Thyroid gland (tissue), 4 donors: ENCODE measurements around the gene MAGI2. TPM values are rescaled to one million over a fixed set of nuclear protein-coding genes. Genes with fewer than 3 reads are reported as not detected.

ENCODE experiments used
- DNase-seq, 2 donors: peaks; one replicate each; pipeline ENCODE4 v3.0.0-alpha.2; 2019
- H3K27ac ChIP-seq, 3 donors: fragments of 200-600 bp; sonication (generic); 1 replicate in 2 of 3; 2 replicates in 1 of 3; pipeline ENCODE4 v1.5.1; 2016 to 2019; ENCODE audit warnings: mild to moderate bottlenecking in 1 of 3, moderate library complexity in 1 of 3
- H3K27me3 ChIP-seq: fragments of 200-600 bp; sonication (generic); one replicate; pipeline ENCODE4 v1.5.1; 2019
- H3K36me3 ChIP-seq, 2 donors: fragments of 200-600 bp; sonication (generic); one replicate each; pipeline ENCODE4 v1.5.1; 2016 to 2019
- H3K4me1 ChIP-seq, 2 donors: fragments of 200-600 bp; sonication (generic); one replicate each; pipeline ENCODE4 v1.5.1; 2017 to 2019
- H3K4me3 ChIP-seq, 3 donors: fragments of 200-600 bp; sonication (generic); replicated peaks in 1 of 3; 1 replicate in 2 of 3; 2 replicates in 1 of 3; pipeline ENCODE4 v1.5.1; 2016; ENCODE audit warnings: mild to moderate bottlenecking in 1 of 3
- H3K9me3 ChIP-seq: fragments of 200-600 bp; sonication (generic); one replicate; pipeline ENCODE4 v1.5.1; 2017
- CTCF ChIP-seq, 6 experiments: fragments of 200-600 bp in 3 of 6; fragments of 450-650 bp in 3 of 6; sonication (generic) in 3 of 6; IDR thresholded peaks; one replicate each; pipeline ENCODE4 v1.5.1; 2016 to 2019; ENCODE audit warnings: antibody characterized with exemption in 6 of 6, mild to moderate bottlenecking in 2 of 6, inconsistent platforms in 1 of 6, moderate library complexity in 1 of 6
- POLR2A ChIP-seq, 2 donors: fragments of 450-650 bp; IDR thresholded peaks; one replicate each; pipeline ENCODE4 v1.6.1; 2017; ENCODE audit warnings: antibody characterized with exemption in 2 of 2, mild to moderate bottlenecking in 2 of 2, moderate library complexity in 1 of 2
- WGBS, 2 donors: methylation state at CpG; one replicate each; pipeline ENCODE4 v1.1.5; 2017; 5-methylcytosine and 5-hydroxymethylcytosine counted together
- intact Hi-C: fragments of 100-400 bp; cut with DNase I; formaldehyde crosslinking; loops from one replicate; pipeline ENCODE4 v1.15.1; 2023
- total RNA-seq, 4 donors: library from RNA; depleted of rRNA; stranded (reverse); fragments of >200 nt; gene quantifications; one replicate each; pipeline ENCODE4 v1.2.3, GENCODE V29; 2016

MAGI2 gene
- total RNA-seq, 4 donors from 2014 or later, result 20.7 to 31.1 (median 26.0) TPM

- WGBS, 2 donors, result 88 to 91% methylated on average over 2 of the region's 2 CpGs
- intact Hi-C loops, result no loop called here
- Histone ChIP-seq H3K4me3 (no peak overlapping the region), H3K36me3 (no peaks in the 10 kb centered on the region), H3K27ac (no peak overlapping the region), H3K27me3 (no peaks in the 10 kb centered on the region), H3K4me1 (no peaks in the 10 kb centered on the region), H3K9me3 (no peaks in the 10 kb centered on the region)
- no peak for TF ChIP-seq POLR2A (IDR thresholded peaks at IDR 0.05)
- TF ChIP-seq CTCF (IDR thresholded peaks at IDR 0.05), result no peak
- no peak for DNase-seq
Measured at GRCh38 chr7:79011921-79012320, 441.5 kb downstream of the MAGI2 start.

- Histone ChIP-seq H3K27ac (no peak overlapping the region), H3K36me3 (no peaks in the 10 kb centered on the region), H3K9me3 (no peaks in the 10 kb centered on the region), H3K4me1 (no peaks in the 10 kb centered on the region), H3K4me3 (no peak overlapping the region), H3K27me3 (no peaks in the 10 kb centered on the region)
- no peak for TF ChIP-seq POLR2A (IDR thresholded peaks at IDR 0.05)
- TF ChIP-seq CTCF (IDR thresholded peaks at IDR 0.05), result no peak
- intact Hi-C loops, result no loop called here
- DNase-seq, result no peak
Measured at GRCh38 chr7:79009647-79010046, 443.8 kb downstream of the MAGI2 start.

- 61 to 90% methylated on average over 1 of the region's 1 CpG for WGBS, 2 donors
- Histone ChIP-seq H3K4me3 (no peak overlapping the region), H3K9me3 (no peaks in the 10 kb centered on the region), H3K36me3 (no peaks in the 10 kb centered on the region), H3K27ac (no peak overlapping the region), H3K27me3 (no peaks in the 10 kb centered on the region), H3K4me1 (no peaks in the 10 kb centered on the region)
- intact Hi-C loops, result no loop called here
- TF ChIP-seq POLR2A (IDR thresholded peaks at IDR 0.05) (no peak), CTCF (IDR thresholded peaks at IDR 0.05) (no peak)
- DNase-seq, result no peak
Measured at GRCh38 chr7:79008786-79009185, 444.7 kb downstream of the MAGI2 start.

- intact Hi-C loops, result no loop called here
- DNase-seq, result no peak
- no peaks in the 10 kb centered on the region for H3K9me3 ChIP-seq
- no peak overlapping the region for H3K27ac ChIP-seq
- no peaks in the 10 kb centered on the region for H3K36me3 ChIP-seq
- H3K4me1 ChIP-seq, result no peaks in the 10 kb centered on the region
- TF ChIP-seq POLR2A (IDR thresholded peaks at IDR 0.05), result no peak
- no peak overlapping the region for H3K4me3 ChIP-seq
- H3K27me3 ChIP-seq, result no peaks in the 10 kb centered on the region
Measured at GRCh38 chr7:78996013-78996412, 457.5 kb downstream of the MAGI2 start.

GRCh38 chr7:78993341-78993740 lies 460.1 kb downstream of the MAGI2 start:
- TF ChIP-seq CTCF (IDR thresholded peaks at IDR 0.05), result no peak
- TF ChIP-seq POLR2A (IDR thresholded peaks at IDR 0.05), result no peak
- Histone ChIP-seq H3K36me3 (no peaks in the 10 kb centered on the region), H3K27me3 (no peaks in the 10 kb centered on the region), H3K4me1 (no peaks in the 10 kb centered on the region), H3K4me3 (no peak overlapping the region), H3K27ac (no peak overlapping the region), H3K9me3 (no peaks in the 10 kb centered on the region)
- intact Hi-C loops, result no loop called here
- DNase-seq, result no peak

GRCh38 chr7:78985509-78985908 lies 468.0 kb downstream of the MAGI2 start:
- Histone ChIP-seq H3K9me3 (no peaks in the 10 kb centered on the region), H3K36me3 (no peaks in the 10 kb centered on the region), H3K4me1 (no peaks in the 10 kb centered on the region), H3K4me3 (no peak overlapping the region), H3K27me3 (no peaks in the 10 kb centered on the region), H3K27ac (no peak overlapping the region)
- intact Hi-C loops, result no loop called here
- 84 to 87% methylated on average over 3 of the region's 3 CpGs for WGBS, 2 donors
- DNase-seq, result no peak
- TF ChIP-seq POLR2A (IDR thresholded peaks at IDR 0.05) (no peak), CTCF (IDR thresholded peaks at IDR 0.05) (no peak)
